Suprapubic skin (tissue), 4 donors: Measurements from ENCODE around the gene FBXO38. TPM values are rescaled to one million over a fixed set of nuclear protein-coding genes. Genes with fewer than 3 reads are reported as not detected.

Experiments used
- DNase-seq, 2 donors: peaks; one replicate each; pipeline ENCODE4 v3.0.0-alpha.2; 2019; ENCODE audit warnings: low spot score in 2 of 2
- H3K27ac ChIP-seq: fragments of 200-600 bp; sonication (generic); one replicate; pipeline ENCODE4 v1.5.1; 2019
- H3K27me3 ChIP-seq: fragments of 200-600 bp; sonication (generic); one replicate; pipeline ENCODE4 v1.5.1; 2019
- H3K36me3 ChIP-seq: fragments of 200-600 bp; sonication (generic); one replicate; pipeline ENCODE4 v1.5.1; 2019
- H3K4me1 ChIP-seq: fragments of 200-600 bp; sonication (generic); one replicate; pipeline ENCODE4 v1.5.1; 2019
- H3K4me3 ChIP-seq: fragments of 200-600 bp; sonication (generic); one replicate; pipeline ENCODE4 v1.5.1; 2019; ENCODE audit warnings: mild to moderate bottlenecking
- H3K9me3 ChIP-seq: fragments of 200-600 bp; sonication (generic); one replicate; pipeline ENCODE4 v1.5.1; 2019
- EP300 ChIP-seq: sonication (generic); formaldehyde crosslinking; IDR thresholded peaks from one replicate; pipeline ENCODE4 v1.6.1; 2017; ENCODE audit warnings: antibody characterized with exemption
- POLR2A ChIP-seq, 2 donors: fragments of 450-650 bp; IDR thresholded peaks; one replicate each; pipeline ENCODE4 v1.6.1; 2017; ENCODE audit warnings: antibody characterized with exemption in 2 of 2, mild to moderate bottlenecking in 2 of 2, moderate library complexity in 2 of 2
- POLR2AphosphoS5 ChIP-seq, 3 donors: sonication (generic); formaldehyde crosslinking; IDR thresholded peaks; one replicate each; pipeline ENCODE4 v1.6.1; 2017; ENCODE audit warnings: antibody characterized with exemption in 3 of 3
- WGBS: methylation state at CpG from one replicate; pipeline ENCODE4 v1.1.5; 2018; 5-methylcytosine and 5-hydroxymethylcytosine counted together
- total RNA-seq, 4 donors: library from RNA; depleted of rRNA; stranded (reverse); fragments of >200 nt; gene quantifications; one replicate each; pipeline ENCODE4 v1.1.0, GENCODE V29; 2016
- TF ChIP-seq, protein P1 (sequence below), 2 donors: fragments of 200-600 bp in 1 of 2; fragments of 450-650 bp in 1 of 2; sonication (generic) in 1 of 2; IDR thresholded peaks; one replicate each; pipeline ENCODE4 v1.5.1; 2016 to 2019; ENCODE audit warnings: antibody characterized with exemption in 2 of 2, mild to moderate bottlenecking in 1 of 2, moderate library complexity in 1 of 2

Gene FBXO38
- total RNA-seq, 4 donors from 2014 or later, result 18.2 to 98.8 (median 33.1) TPM

DNA sequence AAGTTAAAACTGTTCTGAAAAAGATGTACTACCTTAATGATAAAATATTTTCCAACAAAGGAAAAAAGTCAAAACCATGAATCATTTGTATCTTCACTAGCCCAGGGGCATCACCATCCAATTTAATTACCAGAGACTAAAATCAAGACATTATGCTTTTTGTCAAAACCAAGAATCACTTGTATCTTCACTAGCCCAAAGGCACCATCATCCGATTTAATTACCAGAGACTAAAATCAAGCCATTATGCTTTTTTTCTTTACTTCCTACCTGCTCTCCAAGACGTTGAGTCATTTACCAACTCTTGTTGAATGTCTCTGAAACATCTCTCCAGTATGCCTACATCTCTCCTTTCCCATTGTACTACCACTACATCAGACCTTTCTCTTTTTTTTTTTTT lies 37.9 kb downstream of the FBXO38 start:
- DNase-seq, result no peak
- H3K27me3 ChIP-seq, result no peaks in the 10 kb centered on the region
- 62% methylated on average over 2 of the region's 2 CpGs for WGBS
- H3K4me3 ChIP-seq, result no peak overlapping the region
- H3K27ac ChIP-seq, result no peak overlapping the region
- TF ChIP-seq EP300 (no peak), POLR2A (IDR thresholded peaks at IDR 0.05) (no peak), POLR2AphosphoS5 (IDR thresholded peaks at IDR 0.05) (no peak)
- TF ChIP-seq, protein P1, sequence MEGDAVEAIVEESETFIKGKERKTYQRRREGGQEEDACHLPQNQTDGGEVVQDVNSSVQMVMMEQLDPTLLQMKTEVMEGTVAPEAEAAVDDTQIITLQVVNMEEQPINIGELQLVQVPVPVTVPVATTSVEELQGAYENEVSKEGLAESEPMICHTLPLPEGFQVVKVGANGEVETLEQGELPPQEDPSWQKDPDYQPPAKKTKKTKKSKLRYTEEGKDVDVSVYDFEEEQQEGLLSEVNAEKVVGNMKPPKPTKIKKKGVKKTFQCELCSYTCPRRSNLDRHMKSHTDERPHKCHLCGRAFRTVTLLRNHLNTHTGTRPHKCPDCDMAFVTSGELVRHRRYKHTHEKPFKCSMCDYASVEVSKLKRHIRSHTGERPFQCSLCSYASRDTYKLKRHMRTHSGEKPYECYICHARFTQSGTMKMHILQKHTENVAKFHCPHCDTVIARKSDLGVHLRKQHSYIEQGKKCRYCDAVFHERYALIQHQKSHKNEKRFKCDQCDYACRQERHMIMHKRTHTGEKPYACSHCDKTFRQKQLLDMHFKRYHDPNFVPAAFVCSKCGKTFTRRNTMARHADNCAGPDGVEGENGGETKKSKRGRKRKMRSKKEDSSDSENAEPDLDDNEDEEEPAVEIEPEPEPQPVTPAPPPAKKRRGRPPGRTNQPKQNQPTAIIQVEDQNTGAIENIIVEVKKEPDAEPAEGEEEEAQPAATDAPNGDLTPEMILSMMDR (IDR thresholded peaks at IDR 0.05), result no peak
- H3K9me3 ChIP-seq, result no peaks in the 10 kb centered on the region
- peaks cover 90% of the 10 kb centered on the region for H3K36me3 ChIP-seq
- H3K4me1 ChIP-seq, result no peaks in the 10 kb centered on the region

DNA sequence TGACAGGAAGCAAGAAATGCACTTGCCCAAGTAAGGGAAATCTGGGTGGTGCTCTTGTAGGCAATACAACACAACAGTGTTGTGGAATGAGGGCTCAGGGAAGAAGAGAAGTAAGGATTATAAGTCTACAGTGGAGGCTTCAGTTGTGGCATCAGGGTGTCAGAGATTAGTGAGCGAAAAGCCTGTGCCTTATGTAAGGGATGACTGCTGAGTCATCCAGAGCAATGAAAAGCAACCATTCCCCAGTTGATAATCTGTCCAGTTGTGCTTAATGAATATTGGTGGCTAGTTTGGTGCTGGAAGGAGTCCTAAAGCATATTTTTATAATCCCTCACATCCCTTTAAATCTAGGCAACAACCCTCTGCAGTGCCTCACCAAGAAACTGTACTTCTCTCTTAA lies 42.0 kb downstream of the FBXO38 start:
- H3K27ac ChIP-seq, result no peak overlapping the region
- WGBS, result 88% methylated on average over 1 of the region's 1 CpG
- H3K36me3 ChIP-seq, result peaks cover 70% of the 10 kb centered on the region
- H3K4me3 ChIP-seq, result no peak overlapping the region
- no peak for DNase-seq
- no peaks in the 10 kb centered on the region for H3K27me3 ChIP-seq
- H3K4me1 ChIP-seq, result no peaks in the 10 kb centered on the region
- TF ChIP-seq POLR2AphosphoS5 (IDR thresholded peaks at IDR 0.05) (no peak), EP300 (no peak), POLR2A (IDR thresholded peaks at IDR 0.05) (no peak)
- TF ChIP-seq, protein P1 (IDR thresholded peaks at IDR 0.05), result no peak
- H3K9me3 ChIP-seq, result no peaks in the 10 kb centered on the region

DNA sequence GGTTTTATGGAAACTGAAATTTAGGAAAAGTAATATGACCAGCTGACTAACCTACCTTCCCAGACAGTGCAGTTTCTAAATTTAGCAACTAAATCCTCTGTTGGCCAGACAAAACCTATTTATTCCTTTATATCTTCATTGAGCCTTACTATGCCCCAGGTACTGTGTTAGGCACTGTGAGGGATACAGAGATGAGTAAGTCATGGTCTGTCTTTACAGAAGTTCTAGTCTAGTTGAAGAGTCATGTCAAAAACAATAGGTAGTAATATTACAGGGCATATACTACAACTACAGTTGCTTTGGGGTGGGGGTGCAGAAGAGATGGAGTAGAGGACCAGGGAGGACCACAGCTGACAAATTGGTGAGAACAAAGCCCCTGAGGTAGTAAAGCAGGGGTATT lies 42.8 kb downstream of the FBXO38 start:
- Histone ChIP-seq H3K9me3 (no peaks in the 10 kb centered on the region), H3K36me3 (peaks cover 66% of the 10 kb centered on the region), H3K27ac (no peak overlapping the region), H3K4me3 (no peak overlapping the region), H3K4me1 (no peaks in the 10 kb centered on the region), H3K27me3 (no peaks in the 10 kb centered on the region)
- no peak for DNase-seq
- TF ChIP-seq, protein P1 (IDR thresholded peaks at IDR 0.05), result no peak
- TF ChIP-seq POLR2AphosphoS5 (IDR thresholded peaks at IDR 0.05), result no peak
- no peak for TF ChIP-seq POLR2A (IDR thresholded peaks at IDR 0.05)
- TF ChIP-seq EP300, result no peak

DNA sequence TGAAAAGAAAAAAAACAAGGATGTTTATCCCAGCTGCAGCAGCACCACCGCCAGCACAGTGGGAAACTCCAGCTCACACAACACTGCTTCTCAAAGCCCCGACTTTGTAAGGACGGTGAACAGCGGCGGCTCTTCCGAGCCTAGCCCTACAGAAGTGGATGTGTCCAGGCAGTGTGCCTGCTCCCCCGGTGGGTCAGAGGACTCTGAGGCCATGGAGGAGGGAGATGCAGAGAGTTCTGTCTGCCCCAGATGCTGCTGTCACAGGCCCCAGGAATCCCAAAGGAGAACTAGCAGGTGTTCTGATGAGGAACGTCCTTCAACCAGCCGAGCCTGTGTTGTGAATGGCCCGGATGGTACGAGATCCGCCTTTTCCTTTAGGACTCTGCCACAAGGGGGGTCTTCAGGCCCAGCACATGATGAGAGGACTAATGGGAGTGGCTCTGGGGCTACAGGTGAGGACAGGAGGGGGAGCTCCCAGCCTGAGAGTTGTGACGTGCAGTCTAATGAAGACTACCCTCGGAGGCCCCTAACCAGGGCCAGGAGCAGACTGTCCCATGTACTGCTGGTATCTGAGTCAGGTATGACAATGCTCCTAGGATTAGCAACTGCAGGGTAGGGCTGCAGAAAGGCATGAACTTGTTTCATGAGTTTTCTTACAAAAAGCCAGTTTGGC lies 43.7 kb downstream of the FBXO38 start:
- no peak overlapping the region for H3K27ac ChIP-seq
- no peak for DNase-seq
- H3K36me3 ChIP-seq, result peaks cover 60% of the 10 kb centered on the region
- TF ChIP-seq POLR2A (IDR thresholded peaks at IDR 0.05) (no peak), POLR2AphosphoS5 (IDR thresholded peaks at IDR 0.05) (no peak), EP300 (no peak)
- TF ChIP-seq, protein P1 (IDR thresholded peaks at IDR 0.05), result no peak
- H3K4me1 ChIP-seq, result no peaks in the 10 kb centered on the region
- WGBS, result 90% methylated on average over 14 of the region's 14 CpGs
- no peak overlapping the region for H3K4me3 ChIP-seq
- H3K27me3 ChIP-seq, result no peaks in the 10 kb centered on the region
- H3K9me3 ChIP-seq, result no peaks in the 10 kb centered on the region

DNA sequence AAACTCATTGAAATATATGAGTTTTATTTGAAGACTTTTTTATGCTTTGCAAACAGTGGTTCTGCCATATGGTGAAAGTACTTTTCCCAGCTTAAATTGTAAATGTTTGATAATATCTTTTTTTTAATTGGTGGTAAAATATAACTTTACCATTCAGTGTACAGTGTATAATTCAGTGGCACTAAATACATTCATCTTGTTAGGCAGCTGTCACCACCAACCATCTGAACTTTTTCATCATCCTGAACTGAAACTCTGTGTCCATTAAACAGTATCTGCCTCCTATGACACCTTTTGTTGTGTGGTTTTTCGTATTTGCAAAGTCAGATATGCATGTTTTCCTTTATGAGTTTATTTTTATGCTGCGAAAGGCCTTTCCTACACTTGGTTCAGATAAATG lies 45.1 kb downstream of the FBXO38 start:
- no peak for TF ChIP-seq POLR2A (IDR thresholded peaks at IDR 0.05)
- TF ChIP-seq POLR2AphosphoS5 (IDR thresholded peaks at IDR 0.05), result no peak
- TF ChIP-seq, protein P1 (IDR thresholded peaks at IDR 0.05), result no peak
- TF ChIP-seq EP300, result no peak
- Histone ChIP-seq H3K36me3 (peaks cover 54% of the 10 kb centered on the region), H3K4me3 (no peak overlapping the region), H3K4me1 (no peaks in the 10 kb centered on the region), H3K27ac (no peak overlapping the region), H3K27me3 (no peaks in the 10 kb centered on the region), H3K9me3 (no peaks in the 10 kb centered on the region)
- no peak for DNase-seq
- 96% methylated on average over 2 of the region's 2 CpGs for WGBS
